Measurements from ENCODE around the gene RAPGEF4.
"Not testable (repeated sequence)": the region's sequence is repeated elsewhere in the genome, so short reads cannot be mapped to it uniquely, and the experiment has no call there.

RAPGEF4 gene

DNA sequence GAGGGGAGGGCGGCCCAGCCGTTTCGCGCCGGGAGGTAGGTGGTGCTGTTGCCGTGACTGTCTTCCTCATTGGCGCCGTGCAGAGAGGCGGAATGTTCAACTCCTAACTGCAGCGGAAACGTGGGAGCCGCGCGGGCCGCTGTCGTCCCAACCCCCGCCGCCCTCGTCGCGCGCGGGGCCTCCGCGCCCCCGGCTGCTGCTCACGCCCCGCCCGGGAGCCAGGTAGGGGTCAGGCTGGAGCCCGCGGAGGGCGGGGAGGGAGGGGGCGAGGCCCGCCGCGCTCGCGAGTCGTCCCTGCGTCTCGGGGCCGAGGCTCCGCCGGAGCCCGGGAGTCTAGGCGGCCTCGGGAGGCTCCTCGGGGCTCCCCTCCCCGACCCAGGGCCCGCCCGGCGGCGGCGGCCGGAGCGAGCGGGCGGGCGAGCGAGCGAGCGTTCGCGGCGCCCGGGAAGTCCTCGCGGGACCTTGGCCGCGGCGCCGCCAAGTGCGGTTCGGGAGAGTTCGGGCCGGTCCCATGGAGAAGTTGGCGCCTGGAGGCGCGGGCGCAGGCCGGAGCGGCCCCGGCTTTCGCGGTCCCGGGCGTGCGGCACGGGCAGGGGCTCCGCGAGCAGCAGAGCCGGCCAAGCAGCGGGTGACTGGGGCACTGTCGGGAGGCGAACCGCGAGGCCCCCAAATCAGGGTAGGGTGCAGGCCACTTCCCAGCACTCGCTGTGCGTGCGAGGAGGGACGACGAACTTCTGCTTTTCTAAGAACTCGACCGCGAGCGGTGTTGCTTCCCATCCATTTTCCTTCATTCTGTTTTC lies 340.3 kb downstream of the RAPGEF4 start, which contains the start of gene MAP3K20:
MAP3K20 (plus strand) TSS at position 66 of the 800 bp plus-strand sequence. CDS start 15,186 bp downstream, outside the sequence.
- ATAC-seq: peak; percentile 59 to 69

DNA sequence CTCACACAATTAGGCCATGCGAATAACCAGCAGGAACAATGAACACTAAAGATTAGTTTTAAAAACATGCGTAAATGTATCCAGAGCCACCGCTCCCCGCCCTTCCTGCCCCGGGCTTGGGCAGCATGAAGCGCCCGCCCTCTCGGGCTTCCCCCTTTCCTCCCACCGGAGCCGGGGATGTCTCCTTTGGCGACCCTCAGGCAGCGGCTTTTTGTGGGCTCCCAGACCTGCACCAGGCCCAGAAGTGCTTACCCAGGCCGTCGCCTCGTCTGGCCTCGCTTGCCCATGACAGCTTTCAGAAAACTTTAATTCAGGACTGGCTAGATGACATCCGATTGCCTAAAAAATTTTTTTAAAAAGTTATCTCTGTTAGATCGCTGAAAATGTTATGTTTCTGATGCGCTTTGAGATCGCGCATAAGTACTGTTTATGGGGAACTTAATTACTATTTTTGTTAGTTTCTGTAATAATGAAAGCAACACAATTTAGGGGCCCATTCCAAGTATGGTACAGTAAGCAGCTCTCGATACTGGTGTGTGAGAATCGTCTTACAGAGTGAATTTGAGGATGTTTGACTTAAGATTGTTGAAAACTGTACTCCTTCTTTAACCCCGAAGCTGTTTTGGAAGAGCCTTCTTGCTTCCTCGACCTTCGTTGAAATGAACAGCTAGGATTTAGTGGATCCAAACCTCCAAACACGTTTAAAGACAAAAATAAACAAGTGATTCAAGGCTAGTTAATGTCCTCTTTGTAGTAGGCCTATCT lies 341.1 kb downstream of the RAPGEF4 start:
- peak in 1 of 2 donors; percentile 19 for ATAC-seq

DNA sequence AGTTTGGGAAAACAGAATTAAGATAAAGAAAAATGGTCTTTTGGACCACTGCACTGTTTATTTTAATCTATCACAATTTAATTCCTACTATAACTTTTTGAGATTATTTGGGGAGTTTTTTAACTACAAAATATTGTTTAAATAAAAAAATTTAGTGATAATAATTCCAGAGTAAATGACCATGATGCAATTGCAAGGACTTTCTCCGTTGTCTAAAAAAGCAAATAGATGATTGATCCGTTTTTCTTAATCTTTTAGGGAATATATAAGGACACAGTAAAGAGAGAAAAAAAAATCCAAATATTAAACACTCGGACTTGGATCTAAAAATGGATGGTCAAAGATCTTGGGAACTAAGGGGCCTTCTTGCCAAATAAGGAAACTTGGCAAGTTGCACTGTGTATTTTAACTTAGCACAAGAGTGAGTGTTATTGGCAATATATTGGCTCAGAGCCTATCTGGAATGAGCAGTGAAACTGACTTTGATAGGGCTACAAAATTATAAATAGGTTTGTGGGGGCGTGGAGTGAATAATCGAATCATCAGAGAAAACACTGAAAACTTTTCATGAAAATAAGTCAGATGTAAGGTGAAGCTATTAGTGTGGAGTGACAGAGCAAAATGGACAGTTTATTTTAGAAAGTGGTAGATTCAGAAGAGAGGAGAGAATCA lies 342.0 kb downstream of the RAPGEF4 start:
- ATAC-seq: no peak

DNA sequence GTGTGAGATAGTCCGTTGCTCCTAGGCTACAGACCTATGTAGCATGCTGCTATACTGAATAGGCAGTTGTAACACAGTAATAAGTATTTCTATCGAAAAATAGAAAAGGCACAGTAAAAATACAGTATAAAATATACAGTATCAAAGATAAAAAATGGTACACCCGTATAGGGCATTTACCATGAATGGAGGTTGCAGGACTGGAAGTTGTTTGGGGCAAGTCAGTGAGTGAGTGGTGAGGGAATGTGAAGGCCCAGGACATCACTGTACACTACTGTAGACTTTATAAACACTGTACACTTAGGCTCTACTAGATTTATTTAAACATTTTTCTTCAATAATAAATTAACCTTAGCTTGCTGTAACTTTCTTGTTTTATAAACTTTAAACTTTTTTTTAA lies 343.5 kb downstream of the RAPGEF4 start:
- ATAC-seq: no peak

DNA sequence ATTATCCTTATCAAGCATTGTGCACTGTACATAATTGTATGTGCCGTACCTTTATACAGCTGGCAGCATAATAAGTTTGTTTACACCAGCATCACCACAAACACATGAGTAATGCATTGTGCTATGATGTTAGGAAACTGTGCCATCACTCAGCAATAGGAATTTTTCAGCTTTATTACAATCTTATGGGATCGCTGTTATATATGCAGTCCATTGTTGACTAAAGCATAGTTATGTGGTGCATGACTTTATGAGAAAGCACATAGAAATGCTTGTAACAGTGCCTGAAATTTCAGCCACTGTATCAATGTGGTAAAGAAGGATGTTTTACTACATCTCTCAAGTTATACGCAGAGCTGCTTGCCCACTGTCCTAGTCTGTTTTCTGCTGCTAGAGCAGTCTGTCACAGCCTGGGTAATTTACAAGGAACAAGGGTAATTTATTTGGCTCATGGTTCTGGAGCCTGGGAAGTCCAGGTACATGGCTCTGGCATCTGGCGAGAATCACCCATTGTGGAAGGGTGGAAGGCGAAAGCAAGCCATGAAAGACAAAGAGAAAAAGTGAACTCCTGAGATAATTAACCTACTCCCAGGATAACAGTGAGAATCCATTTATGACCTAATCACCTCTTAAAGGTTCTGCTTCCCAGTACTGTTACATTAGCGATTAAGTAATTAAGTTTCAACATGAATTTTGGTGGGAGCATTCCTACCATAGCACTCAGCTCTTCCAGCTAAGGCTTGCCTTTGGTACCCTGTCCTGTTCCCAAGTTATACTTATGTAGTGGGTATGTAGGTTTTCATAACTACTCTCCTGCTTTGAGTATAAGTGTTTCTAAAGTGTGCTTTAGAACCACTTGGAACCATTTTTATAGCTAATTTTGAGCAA lies 344.6 kb downstream of the RAPGEF4 start:
- ATAC-seq: no peak

DNA sequence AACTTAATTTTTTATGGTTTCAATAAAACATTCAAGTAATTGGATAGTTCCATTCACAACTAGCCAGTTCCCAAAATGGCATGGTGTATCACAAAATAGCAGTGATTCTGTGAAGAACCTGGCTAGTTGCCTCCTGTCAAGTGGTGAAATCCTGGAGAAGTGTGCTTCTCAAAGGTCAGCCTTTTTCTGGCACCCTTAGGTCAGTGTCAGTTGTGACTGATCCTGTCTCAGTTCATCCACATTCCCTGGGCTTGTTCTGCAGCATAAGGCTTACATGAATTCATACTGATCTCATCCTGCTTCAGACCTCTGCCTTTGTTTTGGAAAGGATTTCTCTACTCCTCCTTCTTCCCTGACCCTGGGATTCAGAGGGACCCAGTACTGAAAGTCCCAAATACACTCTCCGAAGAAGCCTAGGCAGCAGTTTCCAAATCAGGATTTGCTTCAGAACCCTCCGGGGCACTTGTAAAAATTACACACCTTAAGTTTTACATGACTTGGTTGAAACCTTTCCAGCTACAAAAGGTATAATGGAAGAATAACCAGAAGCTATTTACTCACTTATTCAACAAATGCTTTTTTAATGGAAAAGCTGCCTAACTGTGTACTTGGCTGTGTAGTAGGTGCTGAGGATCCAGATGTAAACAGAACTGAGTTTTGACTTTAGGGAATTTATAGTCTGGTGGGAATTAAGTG lies 351.0 kb downstream of the RAPGEF4 start:
- ATAC-seq: no peak

DNA sequence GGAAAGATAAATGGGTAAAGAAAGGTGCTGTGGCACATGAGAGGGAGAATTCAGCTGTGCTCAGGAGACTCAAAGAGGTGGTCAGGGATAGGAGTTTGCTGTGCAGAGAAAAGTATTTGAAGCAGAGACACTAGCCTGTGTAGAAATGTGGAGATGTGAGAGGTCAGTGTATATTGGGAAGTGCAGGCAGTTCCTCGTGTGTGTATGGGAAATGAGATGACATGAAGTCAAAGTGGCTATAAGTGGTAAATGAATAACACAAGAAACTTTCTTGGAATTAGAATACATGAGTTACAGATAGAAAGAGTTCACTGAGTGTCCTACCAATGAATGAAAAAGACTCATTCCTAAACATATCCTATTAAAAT lies 351.6 kb downstream of the RAPGEF4 start:
- no peak for ATAC-seq

DNA sequence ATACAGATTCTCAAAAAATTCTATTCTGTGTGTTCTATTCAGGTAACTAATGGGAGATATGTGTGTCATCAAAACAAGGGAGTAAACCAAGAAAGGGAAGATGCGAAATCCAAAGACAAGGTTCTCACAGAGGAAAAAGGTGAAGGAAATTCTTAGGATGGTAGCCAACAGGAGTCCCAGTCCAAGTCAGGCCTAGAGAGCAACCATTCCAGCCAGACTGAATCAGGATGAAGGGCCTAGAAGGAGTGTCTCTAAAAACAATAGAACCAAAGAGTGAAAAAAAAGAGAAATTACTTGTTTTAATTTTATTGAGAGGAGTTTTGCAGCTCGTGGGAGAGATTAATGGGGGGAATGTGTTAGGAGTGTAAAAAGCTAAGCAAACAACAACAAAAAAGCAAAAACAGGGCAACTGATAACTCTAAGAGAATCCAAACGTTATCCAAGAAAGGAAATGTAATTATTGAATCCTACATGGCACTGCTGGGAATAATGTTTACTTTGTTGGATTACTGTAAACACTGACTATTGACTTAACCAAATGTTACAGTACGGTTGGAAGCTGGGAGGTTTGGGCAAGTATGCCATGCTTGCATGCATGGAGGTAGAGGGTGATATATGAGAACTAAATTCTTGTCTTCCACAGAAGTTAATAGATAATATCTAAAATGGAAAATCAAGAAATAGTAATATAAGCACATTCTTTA lies 352.3 kb downstream of the RAPGEF4 start:
- no peak for ATAC-seq

DNA sequence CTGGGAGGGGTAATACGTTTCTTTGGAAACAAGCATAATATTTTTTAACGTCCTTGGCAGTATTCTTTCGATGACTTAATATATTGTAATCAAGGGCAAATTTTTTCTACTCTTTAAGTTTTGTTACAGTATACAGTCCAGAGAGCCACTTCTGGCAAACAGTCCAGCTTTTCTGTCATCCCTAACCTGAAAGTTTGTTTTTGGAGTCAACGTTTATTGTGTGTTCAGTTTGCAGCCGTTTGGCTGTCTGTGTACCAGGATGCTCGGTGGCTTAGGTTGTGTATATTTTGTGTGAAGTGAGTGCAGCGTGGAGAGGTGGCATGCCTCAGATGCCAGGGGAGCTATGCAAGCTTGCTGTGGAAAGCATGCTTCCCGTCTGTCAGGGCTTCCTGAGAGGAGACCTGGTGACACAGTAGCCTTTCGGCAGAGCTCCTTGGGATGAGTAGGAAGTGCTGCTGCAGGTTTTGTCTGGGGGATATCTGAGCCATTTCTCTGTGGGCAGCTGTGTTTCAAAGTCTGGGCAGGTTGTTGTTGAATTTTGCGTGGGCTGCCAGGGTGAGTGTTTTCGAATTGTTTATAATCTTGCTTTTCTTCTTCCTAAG lies 354.7 kb downstream of the RAPGEF4 start:
- no peak for ATAC-seq

DNA sequence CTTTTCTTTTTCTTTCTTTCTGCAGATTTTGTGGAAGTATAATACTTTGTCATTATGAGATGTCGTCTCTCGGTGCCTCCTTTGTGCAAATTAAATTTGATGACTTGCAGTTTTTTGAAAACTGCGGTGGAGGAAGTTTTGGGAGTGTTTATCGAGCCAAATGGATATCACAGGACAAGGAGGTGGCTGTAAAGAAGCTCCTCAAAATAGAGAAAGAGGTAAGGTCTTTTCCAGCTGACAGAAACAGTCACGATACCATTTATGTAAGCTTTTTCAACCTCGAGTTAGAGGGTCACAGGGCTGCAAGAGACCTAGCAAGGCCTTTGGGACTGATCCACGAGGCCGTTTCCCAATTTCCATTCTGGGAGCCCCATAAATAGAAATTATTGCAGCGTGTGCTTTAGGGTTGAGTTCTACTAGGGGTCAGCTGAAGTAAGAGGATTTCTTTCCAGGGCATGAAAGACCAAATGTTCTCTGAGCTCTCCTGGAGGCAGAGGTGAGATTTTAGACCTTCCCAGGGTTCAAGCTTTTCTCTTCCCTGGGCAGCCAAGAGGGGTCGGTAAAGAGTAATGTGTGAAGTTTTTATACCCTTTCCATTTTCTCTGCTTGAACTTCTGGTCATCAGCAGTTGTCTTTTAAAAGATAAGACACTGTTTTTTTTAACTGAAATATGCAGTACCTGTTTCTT lies 355.5 kb downstream of the RAPGEF4 start:
- ATAC-seq: no peak

DNA sequence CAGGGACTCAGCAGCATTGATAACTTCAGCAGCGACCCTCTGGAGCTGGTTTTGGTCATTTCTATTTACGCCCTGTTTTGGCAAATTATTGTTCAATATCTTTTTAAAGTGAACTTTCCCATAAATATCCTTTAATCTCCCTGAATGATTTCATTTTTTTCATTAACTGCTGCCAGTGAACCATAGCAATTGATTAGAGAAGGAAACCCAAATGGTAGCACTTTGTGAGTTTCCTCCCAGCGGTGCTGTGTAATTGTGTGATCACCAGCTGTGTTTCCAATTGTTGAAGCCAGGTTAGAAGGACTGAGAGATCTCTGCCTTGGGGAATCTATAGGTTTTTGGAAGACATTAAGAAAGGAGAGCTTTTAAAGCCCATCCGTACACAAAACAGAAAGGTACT lies 356.3 kb downstream of the RAPGEF4 start:
- ATAC-seq: no peak

DNA sequence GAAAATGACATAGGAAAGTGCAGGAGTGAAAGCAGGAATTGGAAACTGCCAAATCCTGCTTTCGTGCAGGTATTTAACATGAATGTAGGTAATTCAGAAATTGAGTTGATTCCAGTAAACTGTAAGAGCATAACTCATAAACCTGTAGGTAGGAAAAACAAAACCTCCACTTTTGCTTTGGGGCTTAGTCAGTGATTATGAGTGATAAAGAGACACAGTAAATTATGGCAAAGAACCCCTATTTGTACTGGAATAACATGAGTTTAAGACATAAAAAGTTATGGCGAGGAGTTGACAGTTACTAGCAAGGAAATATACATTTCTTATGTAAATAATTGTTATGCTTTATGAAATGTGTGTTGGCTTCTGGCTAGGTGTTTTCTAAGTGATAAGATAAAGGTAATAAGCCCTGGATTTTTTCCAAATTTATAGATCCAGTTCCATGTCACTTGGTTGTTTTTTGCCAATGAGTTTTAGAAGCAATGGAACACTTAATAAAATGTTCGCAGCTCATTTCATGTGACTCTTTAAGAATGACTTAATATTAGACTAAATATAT lies 357.3 kb downstream of the RAPGEF4 start:
- ATAC-seq: no peak

DNA sequence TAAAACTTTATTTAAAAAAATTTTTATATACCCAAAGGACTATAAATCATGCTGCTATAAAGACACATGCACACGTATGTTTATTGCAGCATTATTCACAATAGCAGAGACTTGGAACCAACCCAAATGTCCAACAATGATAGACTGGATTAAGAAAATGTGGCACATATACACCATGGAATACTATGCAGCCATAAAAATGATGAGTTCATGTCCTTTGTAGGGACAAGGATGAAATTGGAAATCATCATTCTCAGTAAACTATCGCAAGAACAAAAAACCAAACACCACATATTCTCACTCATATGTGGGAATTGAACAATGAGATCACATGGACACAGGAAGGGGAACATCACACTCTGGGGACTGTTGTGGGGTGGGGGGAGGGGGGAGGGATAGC lies 358.0 kb downstream of the RAPGEF4 start:
- ATAC-seq: not testable (repeated sequence)

DNA sequence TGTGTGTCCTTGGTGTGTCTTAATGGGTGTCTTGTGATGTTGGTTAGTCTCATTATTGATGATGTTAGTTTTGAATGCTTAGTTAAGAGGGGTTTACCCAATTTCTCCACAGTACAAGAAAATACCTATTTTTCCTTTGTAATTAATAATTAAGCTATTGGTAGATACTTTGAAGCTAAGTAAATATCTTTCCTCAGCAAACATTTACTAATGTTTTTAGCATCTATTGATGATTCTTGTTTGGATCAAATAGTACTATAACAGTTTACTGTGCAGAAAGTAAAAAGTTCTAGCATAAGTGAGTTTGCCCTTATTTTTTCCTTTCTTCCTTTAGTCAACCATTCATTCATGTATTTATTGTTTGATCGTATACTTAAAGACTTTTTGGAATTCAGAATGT lies 359.1 kb downstream of the RAPGEF4 start:
- ATAC-seq: no peak

DNA sequence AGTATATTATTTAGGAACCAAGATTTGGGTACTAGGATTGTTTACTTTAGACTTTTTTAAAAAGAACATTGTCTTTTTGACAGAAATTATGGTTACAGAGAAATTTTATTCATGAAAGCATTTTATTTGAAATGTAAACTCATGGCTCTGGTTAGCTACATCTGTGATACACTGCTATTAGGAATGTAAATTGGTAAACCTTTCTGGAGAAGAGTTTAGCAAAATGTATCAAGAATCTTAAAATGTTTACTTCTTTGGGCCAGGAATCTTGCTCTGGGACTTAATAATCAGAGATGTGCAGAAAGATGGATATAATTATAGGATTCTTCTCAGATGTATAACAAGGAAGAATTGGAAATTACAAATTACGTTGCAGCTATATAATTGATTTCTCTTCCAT lies 359.7 kb downstream of the RAPGEF4 start:
- ATAC-seq: no peak

DNA sequence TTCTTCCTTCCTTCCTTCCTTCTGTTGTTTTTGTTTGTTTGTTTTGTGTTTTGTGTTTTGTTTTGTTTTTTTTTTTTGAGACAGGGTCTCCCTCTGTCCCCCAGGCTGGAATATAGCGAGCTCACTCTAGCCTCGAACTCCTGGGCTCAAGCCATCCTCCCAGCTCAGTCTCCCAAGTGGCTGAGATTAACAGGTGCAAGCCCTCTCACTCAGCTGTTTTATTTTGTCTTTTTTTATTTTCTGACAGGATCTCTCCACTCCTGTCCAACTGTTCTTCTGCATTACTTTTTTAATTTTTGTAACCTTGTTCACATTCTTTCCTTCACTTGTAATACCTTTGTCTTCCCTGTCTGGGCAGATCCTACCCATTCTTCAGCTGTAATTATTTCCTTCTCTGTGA lies 363.6 kb downstream of the RAPGEF4 start:
- ATAC-seq: no peak

DNA sequence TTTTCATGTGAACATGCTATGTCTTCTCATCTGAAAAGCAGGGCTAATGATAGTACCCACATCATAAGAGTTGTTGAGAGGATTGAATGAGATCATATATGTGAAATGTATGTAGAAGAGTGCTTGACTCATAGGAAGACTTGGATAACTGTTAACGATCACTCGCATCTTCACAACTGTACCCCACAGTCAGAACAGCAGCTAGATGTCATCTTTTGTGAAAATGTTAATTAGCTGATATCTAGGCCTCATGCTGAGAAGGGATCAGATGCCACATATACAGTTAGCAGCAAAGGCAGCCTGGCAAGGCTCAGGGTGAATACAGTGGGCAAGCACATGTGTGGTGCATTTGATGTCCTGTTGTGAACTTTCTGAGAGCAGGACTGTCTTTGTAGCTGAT lies 364.2 kb downstream of the RAPGEF4 start:
- peak; percentile 30 to 59 for ATAC-seq

DNA sequence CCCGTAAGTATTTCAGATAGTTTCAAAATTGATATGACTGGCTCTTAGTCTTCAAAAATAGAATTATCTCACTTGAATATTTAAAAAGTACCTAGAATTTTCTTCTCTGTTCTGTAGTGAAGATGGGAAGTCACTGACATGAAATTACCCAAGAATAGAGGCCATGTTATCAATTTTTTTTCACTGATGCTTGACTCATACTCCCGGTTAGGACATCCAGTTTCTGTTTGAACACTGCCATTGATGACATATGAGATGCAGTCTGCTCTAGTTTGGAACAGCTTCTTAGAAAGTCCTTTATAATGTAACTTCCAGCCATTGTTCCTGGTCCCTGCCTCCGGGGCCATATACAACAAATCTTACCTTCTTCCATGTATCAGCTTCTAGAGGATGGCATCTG lies 366.0 kb downstream of the RAPGEF4 start:
- peak; percentile 60 to 75 for ATAC-seq
